RCC 7860 (cell line): ENCODE data around the gene RIN1.
A peak's percentile ranks its signal among the peaks of the same experiment; 100 is the strongest.

Experiments used
- DNase-seq: peaks from one replicate; pipeline ENCODE4 v3.0.0-alpha.2; 2015; ENCODE audit warnings: low spot score
- FAIRE-seq: peaks from 2 replicates; lab custom pipeline; 2012; peaks lifted over from hg19 to GRCh38; lab: Jason Lieb, UNC

RIN1 gene

DNA sequence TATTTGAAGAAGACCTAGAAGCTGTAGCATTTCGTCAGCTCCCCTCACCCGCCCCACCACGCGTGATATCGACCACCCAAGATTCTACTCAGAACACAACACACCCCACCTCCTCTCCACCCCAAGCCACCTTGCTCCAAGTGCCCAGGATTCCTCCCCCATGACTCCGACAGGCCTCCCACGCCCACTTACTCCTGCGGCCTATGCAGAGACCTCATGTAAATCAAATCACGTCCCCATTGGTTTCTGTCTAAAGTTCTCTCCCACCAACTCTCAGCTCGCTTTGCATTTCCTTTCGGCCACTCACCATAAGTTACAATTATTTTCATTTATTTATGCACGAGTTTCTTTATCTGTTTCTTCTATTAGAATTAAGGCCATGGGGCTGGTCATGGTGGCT lies 33.6 kb downstream of the RIN1 start:
- FAIRE-seq (no peak), DNase-seq (no peak)

DNA sequence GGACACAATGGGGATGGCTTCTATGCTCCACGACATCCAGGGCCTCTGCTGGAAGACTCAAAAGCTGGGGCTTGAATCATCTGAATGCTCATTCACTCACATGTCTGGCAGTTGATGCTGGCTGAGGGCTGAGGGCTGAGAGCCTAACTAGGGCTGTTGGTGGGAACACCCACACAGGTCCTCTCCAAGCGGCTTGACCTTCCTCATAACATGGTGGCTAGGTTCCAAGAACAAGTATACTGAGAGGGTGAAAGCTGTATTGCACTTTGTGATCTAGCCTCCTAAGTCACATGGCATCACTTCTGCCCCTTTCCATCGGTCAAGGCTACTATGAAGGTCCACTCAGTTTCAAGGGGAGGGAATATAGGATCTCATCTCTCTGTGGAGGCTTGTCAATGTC lies 37.0 kb downstream of the RIN1 start:
- no peak for FAIRE-seq
- no peak for DNase-seq

DNA sequence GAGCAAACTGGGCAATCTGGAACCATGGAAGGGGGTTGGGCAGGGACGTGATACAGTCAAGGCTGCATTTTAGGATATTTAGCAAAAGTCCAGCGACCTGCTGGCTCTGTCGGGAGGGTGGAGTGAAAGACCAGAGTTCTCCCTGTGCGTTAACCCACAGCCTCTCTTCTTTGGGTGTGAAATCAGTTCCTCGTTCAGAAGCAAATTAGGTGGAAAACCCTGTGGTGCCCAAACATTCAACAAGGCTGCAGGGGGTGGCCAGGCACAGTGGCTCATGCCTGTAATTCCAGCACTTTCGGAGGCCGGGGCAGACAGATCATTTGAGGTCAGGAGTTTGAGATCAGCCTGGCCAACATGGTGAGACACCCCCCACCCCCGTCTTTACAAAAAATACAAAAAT lies 38.6 kb downstream of the RIN1 start:
- DNase-seq, result no peak
- no peak for FAIRE-seq

DNA sequence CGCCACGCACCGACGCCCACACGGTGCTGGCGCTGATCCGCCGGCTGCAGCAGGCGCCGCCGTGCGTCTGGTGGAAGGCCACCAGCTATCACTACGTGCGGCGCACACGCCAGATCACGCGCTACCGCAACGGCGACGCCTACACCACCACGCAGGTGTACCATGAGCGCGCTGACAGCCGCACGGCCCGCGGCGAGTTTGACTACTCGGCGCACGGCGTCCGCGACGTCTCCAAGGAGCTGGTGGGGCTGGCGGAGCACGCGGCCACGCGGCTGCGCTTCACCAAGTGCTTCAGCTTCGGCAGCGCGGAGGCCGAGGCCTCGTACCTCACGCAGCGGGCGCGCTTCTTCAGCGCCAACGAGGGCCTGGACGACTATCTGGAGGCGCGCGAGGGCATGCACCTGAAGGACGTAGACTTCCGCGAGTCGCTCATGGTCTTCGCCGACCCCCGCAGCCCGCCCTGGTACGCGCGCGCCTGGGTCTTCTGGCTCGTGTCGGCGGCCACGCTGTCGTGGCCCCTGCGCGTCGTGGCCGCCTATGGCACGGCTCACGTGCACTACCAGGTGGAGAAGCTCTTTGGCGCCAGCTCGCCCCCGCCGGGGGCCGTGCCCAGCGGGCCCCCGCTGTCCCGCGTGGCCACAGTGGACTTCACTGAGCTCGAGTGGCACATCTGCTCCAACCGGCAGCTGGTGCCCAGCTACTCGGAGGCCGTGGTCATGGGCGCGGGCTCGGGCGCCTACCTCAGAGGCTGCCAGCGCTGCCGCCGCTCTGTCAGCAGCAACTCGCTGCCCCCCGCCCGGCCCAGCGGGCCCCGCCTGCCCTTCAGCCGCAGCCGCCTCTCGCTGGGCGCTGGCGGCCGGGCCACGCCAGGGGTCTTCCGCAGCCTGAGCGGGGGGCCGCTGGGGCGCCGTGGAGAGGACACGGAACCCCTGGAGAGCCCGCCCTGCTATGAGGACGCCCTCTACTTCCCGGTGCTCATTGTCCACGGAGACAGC lies 41.3 kb downstream of the RIN1 start:
- FAIRE-seq, result no peak
- DNase-seq, result no peak

DNA sequence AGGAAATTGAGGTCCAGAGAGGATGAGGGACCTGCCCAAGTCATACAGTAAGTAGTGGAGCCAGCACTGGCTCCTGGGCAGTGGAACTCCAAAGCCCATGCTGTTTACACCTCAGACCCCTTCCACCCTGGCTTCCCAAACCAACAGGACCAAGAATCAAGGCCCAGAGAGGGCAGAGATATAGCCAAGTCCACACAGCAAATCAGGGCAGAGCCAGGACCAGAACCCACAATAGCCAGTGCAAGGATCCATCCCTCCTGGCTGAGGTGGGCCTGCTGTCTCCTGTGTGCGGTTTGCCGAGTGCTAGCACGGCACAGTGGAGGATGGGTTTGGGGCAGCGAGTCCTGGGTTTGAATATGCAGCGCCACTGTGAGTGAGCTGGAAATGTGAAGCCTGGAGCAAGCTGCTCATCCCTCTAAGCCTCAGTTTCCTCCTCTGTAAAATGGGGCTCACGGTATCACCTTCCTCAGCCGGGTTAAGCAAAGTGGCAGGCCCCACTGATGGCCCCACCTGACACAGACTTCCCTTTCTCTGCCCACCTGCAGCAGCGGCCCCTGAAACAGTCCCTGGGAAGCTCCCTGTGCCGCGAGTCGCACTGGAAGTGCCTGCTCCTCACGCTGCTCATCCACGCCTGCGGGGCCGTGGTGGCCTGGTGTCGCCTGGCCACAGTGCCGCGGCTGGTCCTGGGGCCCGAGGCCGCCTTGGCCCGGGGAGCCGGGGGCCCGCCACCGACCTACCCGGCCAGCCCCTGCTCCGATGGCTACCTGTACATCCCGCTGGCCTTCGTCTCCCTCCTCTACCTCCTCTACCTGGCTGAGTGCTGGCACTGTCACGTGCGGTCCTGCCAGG lies 42.2 kb downstream of the RIN1 start:
- no peak for DNase-seq
- FAIRE-seq, result no peak

DNA sequence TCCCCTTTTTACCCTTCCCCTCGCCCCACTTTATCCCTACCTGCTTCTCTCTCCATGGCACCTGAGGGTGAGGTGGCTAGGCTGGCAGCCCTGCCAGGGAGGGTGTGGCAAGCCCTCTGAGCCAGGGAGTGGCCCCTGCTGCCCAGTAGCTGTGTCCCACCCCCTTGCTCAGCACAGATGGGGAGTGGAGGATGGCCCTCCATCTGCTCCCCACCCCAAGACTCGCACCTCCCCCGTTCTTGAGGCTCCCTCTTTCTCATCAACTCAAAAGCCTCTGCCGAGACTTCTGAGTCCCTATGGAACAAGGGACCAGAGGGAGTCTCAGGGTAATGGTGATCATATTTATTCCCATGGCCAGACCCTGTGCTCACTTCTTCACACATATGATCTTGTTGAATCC lies 42.9 kb downstream of the RIN1 start:
- DNase-seq (no peak), FAIRE-seq (no peak)

DNA sequence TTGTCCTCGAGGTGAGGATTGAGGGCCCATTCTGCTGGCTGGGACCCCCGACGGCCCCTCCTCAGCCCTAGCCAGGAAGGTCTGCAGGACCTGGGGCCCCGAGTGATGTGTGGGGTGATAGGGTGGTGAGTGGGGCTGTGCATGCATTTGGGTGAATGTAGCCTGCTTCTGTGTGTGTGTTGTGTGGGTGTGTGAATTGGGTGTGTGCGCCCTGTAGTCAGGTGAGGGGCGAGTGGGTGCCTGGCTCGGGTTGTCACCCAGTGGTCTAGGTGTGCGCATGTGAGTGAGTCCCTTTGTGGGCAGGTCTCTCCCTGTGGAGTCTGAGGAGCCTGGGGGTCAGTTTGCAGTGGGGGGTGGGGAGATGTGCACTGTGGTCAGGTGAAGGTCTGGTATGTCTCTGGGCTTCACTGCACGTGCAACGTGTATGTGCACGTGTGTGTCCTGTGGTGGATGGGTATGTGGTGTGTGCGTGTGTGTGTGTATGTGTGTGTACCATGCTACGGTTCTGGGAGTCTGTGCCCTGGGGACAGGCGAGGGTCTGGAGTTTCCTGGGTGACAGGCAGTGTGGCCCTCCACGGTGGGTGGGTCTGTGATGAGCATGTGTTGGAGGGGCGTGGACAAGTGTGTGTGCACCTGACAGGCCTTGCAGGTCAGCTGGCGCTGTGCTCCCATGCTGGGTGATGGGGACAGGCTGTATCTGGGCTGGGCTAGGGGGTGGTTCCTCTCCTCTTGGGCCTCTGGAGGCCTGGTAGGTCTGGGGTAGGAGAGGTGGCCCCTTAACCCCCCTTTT lies 43.5 kb downstream of the RIN1 start:
- FAIRE-seq (no peak), DNase-seq (no peak)

DNA sequence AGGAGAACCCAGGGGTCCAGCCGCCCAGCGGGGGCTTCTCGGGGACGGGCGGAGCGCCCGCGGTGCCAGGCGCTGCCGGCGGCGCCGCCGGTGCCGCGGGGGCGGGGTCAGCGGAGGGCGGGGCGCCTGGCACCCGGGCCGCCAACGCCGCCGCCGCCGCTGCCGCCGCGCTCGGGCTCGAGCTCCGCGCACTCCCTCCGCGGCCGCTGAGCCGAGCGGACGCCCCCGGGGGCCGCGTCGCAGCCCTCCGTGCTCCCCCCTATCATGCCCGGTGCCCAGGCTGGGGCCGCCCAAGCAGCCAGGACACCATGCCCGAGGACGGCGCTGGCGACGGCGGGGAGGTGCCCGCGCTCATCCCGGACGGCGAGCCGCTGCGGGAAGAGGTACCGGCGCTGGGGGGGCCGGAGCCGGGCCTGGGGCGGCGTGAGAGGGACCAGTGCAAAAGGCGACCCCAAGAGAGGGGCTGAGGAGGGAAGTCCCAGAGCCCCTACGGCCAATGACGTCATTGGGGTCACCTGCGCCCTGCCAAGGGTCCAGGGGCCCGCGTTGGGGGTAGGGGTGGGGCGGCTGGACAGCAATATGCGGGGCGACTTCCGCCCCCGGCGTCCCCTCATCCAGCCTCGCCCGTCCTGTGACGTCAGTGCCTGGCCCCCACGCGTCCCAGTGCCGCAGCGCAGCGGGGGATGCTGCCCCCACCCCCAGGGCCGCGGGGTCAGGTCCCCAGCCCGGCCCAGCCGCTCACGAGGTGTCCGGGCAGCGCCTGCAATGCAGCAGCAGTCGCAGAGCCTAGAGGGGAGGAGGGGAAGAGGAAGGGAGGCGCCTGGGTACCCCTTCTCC lies 44.3 kb downstream of the RIN1 start, which contains the start of gene TMEM151A:
Gene TMEM151A (plus strand): TSS at position 189 of the 837 bp plus-strand sequence. CDS start 120 bp downstream, at position 309.
- FAIRE-seq (no peak), DNase-seq (no peak)

DNA sequence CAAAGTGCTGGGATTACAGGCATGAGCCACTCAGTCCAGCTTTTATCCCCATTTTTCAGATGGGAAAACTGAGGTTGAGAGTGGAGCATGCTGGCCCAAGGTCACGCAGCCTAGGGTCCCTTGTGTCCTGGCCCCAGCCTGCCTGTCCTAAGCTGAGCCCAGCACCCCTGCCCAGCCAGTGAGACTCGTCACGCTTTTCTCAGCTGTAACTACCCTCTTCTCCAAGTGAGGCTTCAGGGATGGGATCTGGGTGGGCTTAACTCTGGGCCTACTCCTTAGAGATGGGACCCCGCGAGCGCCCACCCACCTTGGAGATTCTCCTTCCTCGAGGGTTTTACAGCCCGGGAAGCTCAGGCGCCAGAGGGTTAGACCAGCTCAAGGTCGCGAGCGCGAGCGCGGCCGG lies 44.9 kb downstream of the RIN1 start:
- DNase-seq, result no peak
- FAIRE-seq, result no peak

DNA sequence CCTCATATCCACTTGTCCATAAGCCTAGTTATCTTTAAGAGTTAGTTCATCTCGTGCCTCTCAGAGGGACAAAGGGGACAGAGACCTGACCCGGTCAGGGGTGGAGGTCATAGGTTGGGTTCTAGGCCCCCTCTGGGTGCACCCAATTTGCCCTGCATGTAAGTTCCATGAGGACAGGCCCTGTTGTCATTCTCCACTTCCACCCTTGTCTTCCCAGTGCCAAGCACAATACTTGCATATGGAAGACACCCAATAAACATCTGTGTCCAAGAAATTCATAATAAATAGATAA lies 46.0 kb downstream of the RIN1 start:
- no peak for DNase-seq
- no peak for FAIRE-seq

DNA sequence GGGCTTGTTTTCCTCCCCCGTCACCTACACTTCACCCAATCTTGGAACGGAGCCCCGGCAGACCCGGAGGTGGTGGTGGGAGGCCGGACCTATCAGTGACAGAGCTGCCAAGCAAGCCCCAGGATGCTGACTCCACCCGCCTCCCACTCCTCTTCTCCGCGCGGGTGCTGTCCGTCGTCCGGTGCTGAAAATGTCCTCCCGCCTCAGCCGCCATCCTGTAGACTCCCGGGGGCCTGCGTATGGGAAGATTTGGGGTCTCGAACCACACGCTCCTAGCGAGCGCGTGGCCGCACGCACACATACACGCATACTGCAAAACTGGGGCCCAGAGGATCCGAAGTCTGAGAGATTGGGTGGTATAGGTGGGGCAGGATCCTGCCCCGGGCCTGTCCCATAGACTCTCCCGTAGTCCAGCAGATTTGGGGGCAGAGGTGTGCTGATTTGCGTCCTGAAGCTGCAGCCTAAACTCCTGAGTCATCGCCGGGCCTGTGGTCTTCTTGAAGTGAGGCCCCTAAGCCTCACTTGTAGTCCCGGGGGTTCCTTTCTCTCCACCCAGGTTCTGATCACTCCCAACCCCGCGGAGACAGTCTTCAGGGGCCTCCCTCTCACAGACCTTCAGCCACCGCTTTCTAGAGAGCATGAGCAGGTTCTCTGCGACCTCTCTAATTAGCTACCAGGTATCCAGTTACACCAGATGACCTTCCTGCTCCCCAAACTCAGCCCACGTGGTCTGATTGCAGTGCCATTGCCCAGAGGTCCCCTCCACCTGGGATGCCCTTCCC lies 46.5 kb downstream of the RIN1 start:
- FAIRE-seq (no peak), DNase-seq (no peak)

DNA sequence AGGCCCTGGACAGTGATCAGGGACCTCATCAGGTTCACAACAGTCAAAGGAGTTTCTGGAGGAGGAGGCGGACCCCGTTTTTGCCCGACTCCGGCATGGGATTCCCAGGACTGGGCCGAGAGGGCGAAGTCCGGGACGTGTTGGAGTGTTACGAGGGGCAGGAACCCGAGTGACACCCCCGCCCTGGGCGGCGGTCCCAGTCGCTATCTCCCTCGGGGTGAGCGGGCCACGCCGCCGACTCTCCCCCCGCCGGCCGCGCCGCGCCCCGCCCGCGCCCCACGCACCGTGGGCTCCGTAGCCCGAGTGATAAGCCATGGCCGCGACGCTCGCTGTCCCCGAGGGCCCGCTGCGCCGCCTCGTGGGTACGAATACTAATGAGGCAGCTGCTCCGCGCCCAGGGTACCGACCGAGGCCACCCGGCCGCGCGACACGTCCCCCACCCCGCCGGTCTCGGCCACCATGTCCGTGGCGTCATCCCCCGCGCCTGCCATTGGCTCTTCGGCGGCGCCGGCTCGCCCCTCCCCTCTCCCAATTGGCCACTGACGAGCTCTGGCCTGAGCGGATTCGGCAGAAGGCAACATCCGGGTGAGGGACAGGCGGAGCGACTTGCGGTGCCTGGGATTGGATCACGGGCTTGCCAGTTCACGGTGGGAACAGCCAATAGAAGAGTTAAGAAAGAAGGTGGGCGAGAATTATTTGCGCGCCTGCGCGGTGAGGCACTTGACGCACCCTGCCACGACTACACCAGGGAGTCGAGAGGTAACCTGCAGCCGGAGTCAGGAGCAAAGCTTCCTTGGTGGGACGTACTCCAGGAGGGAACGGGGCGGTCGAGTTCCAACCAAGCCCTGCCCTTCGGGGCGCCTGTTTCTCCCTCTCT lies 47.3 kb downstream of the RIN1 start, which contains the start of gene YIF1A:
Gene YIF1A (minus strand): TSS at position 473 of the 877 bp plus-strand sequence. CDS start 158 bp downstream, at position 315.
- DNase-seq (peak; percentile 98), FAIRE-seq (peak; percentile 87)

DNA sequence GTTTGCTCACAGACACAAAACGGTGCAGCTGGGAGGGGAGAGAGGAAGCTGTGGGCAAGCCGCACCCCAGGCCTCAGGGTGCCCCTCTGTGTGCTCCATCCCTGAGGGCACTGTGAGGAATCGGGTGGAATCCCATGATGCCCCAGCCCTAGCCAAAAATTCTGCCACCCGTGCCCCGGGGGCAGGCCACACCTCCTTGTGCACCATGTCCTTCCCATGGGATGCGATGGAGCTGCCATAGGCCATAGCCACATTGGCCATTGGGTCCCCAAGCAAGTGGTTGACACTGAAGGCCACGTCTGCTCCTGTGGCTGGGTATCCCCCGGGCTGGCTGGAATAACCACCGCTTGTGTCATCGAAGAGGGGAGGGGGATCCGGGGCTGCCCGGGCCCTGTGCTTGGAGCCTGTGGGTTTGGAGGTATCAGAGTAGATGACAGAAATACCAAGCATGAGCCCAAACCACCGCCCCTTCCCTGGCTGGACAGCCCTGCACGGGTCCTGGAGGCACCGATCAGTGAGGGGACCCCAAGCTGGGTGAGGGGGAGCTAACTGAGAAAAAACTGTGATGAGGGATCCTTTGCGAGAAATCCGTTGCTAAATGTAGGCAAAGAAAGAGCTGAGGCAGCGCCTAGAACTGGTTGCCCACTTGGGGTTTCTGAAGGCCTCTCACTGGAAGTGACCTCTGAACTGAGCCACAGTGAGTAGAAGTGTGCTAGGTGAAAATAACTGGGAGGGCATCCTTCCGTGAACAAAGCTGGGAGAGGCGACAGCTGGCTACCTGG lies 48.2 kb downstream of the RIN1 start:
- FAIRE-seq, result no peak
- DNase-seq, result no peak

DNA sequence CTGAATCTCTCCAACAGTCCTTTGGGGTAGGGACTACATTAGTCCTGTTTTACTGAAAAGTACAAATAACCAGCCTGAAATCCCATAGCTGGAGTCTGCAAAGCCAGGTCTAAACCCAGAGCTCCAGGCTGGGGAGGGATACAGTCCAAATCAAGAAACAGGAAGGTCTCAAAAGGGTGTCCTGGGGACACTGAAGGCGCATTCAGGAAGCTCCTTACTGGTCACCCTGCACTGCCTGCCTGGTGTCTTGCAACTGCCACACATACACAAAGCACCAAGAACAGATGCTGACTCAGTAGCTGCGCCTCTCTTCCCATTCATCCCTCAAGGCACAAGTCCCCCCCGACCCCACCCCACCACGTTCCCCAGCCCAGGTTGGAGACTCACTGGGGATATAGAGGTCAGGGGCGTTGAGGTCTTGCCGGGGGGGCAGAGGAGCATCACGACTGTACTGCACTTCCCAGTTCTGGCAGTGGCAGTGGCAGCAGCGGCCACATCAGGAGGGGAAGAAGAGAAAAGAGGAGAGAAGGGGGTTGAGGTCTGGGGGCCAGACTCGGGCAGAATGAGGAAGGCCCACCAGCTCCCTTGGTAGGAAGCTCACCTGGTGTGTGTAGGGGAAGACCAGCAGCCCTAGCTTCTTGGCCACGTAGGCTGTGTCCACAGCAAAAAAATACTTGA lies 48.9 kb downstream of the RIN1 start:
- DNase-seq (no peak), FAIRE-seq (no peak)

DNA sequence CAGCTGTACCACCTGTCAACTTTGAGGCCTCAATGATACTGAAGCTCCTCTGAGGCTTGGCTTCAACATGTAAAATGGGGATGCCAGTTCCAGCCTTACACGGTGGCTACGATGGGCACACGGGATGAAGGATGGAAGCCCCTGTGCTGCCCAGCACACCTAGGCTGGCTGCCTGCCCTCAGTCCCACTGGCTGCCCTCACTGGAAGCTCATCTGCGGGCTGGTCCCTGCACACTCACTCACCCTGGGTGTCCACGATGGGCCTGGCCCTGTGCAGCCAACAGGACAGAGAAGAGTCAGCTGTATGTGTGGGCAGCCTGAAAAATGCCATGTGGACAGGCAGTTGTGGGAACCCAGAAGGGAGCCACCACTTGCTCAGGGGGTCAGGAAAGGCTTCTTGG lies 49.5 kb downstream of the RIN1 start:
- DNase-seq (no peak), FAIRE-seq (no peak)

DNA sequence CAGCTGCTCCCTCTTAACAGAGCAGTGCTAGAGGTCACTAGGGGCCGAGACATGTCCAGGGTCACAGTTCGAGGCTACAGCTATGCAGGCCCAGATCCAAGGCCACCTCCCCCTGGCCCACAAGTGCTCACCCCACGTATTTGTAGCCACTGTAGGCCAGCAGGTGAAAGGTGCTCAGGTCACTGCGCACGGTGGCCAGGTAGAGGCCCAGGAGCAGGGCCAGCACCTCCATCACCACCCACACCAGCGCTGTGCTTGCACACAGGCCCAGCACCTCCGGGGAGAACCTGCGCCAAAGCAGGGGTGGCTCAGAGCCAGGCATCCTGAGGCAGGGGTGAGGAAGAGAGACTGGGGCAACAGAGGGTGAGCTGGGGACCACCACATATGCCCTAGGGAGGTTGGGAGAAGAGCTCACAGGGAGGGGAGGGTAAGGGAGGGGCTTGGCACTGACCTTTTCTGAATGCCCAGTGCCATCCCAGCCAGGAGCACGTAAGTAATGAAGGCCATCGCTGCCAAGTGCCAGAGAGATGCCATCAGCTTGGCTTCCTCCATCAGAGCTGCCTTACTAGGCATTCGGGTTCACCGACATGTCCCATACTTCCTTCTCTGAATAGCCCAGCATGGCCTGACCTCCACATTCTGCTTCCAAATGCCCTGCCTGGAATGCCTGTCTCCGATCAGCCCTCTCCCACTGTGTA lies 50.8 kb downstream of the RIN1 start:
- DNase-seq, result no peak
- FAIRE-seq, result no peak
